Measurements from ENCODE around the gene SHROOM3.

Gene SHROOM3

DNA sequence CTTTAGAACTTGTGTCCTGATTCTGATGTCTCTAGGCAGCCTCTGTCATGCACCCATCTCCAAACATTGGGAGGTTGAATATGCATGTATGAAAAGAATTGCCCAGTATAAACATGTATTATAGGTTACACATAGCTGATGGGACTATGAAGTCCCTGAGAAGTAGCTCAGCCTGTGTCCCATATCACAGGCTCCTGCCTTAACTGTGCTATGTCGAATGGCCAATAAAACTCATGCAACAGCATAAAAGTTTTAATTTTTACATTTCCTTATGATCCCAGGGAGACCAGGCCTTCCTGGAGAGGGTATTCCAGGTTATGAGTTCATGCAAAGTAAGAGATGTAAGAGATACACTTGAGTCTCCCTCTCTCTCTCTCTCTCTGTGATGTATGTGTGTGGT is 217.4 kb downstream of the SHROOM3 start:
- Histone ChIP-seq H3K36me3 (ENCODE audit: control insufficient read depth in 1 of 2, insufficient read depth in 2 of 2, low read length in 2 of 2) (no peaks in the 10 kb centered on the region), H3K27me3 (ENCODE audit: control insufficient read depth in 1 of 2, insufficient read depth in 2 of 2, low read length in 2 of 2) (no peaks in the 10 kb centered on the region), H3K9me3 (ENCODE audit: control insufficient read depth in 1 of 2, low read length in 2 of 2) (no peaks in the 10 kb centered on the region), H3K9ac (ENCODE audit: low read depth in 1 of 2, low read length in 2 of 2) (no peak overlapping the region), H3K27ac (ENCODE audit: low read depth, low read length) (no peak overlapping the region), H3K4me1 (ENCODE audit: control insufficient read depth in 1 of 2, insufficient read depth in 2 of 2, low read length in 2 of 2) (peaks cover 0 to 3% of the 10 kb centered on the region in 2 donors), H3K4me3 (ENCODE audit: low read depth in 1 of 2, low read length in 2 of 2) (no peak overlapping the region)

DNA sequence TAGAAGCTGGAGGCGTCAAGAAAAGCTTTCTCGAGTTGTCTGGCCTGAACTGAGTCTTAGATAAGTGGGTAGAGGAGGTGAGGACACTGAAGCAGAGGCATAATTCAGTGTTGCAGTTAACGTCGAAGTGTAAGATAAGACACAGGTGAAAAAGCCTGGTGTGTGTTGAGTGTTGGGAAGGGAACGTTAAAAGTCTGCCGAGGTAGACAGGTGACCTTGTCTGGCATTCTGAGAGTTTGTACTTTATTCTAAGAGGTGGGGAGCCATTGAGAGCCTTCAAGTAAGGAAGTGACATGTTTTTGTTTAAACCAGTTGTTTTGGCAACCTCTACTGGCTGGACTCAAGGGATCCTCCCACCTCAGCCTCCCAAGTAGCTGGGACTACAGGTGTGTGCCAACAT is 219.1 kb downstream of the SHROOM3 start:
- no peak overlapping the region for H3K4me3 ChIP-seq (ENCODE audit: low read depth in 1 of 2, low read length in 2 of 2)
- peaks cover 0 to 8% of the 10 kb centered on the region in 2 donors for H3K4me1 ChIP-seq (ENCODE audit: control insufficient read depth in 1 of 2, insufficient read depth in 2 of 2, low read length in 2 of 2)
- H3K9me3 ChIP-seq (ENCODE audit: control insufficient read depth in 1 of 2, low read length in 2 of 2) = no peaks in the 10 kb centered on the region
- no peaks in the 10 kb centered on the region for H3K36me3 ChIP-seq (ENCODE audit: control insufficient read depth in 1 of 2, insufficient read depth in 2 of 2, low read length in 2 of 2)
- H3K9ac ChIP-seq (ENCODE audit: low read depth in 1 of 2, low read length in 2 of 2) = no peak overlapping the region
- H3K27me3 ChIP-seq (ENCODE audit: control insufficient read depth in 1 of 2, insufficient read depth in 2 of 2, low read length in 2 of 2) = no peaks in the 10 kb centered on the region
- H3K27ac ChIP-seq (ENCODE audit: low read depth, low read length) = no peak overlapping the region

DNA sequence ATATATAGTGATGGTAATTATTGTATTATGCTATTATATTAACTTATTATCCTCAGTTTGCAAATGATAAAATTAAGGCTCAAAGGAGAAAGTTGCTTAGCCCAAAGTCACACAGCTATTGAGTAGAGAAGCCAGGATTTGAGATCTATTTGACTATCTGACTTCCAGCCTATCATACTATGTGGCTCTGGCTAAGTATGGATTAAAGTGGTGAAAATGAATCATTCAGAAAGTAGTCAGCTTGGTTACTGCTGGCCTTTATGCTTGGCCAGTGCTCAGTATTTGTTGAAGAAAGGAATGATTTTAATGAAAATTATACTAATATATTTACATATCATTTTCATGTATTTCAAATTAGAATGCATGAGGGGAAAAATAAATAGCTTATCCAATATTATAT is 219.8 kb downstream of the SHROOM3 start:
- Histone ChIP-seq H3K4me3 (ENCODE audit: low read depth in 1 of 2, low read length in 2 of 2) (no peak overlapping the region), H3K27me3 (ENCODE audit: control insufficient read depth in 1 of 2, insufficient read depth in 2 of 2, low read length in 2 of 2) (no peaks in the 10 kb centered on the region), H3K36me3 (ENCODE audit: control insufficient read depth in 1 of 2, insufficient read depth in 2 of 2, low read length in 2 of 2) (no peaks in the 10 kb centered on the region), H3K4me1 (ENCODE audit: control insufficient read depth in 1 of 2, insufficient read depth in 2 of 2, low read length in 2 of 2) (peaks cover 0 to 8% of the 10 kb centered on the region in 2 donors), H3K9ac (ENCODE audit: low read depth in 1 of 2, low read length in 2 of 2) (no peak overlapping the region), H3K9me3 (ENCODE audit: control insufficient read depth in 1 of 2, low read length in 2 of 2) (no peaks in the 10 kb centered on the region), H3K27ac (ENCODE audit: low read depth, low read length) (no peak overlapping the region)

- Histone ChIP-seq H3K27me3 (ENCODE audit: control insufficient read depth in 1 of 2, insufficient read depth in 2 of 2, low read length in 2 of 2) (no peaks in the 10 kb centered on the region), H3K9me3 (ENCODE audit: control insufficient read depth in 1 of 2, low read length in 2 of 2) (no peaks in the 10 kb centered on the region), H3K4me3 (ENCODE audit: low read depth in 1 of 2, low read length in 2 of 2) (no peak overlapping the region), H3K36me3 (ENCODE audit: control insufficient read depth in 1 of 2, insufficient read depth in 2 of 2, low read length in 2 of 2) (no peaks in the 10 kb centered on the region), H3K4me1 (ENCODE audit: control insufficient read depth in 1 of 2, insufficient read depth in 2 of 2, low read length in 2 of 2) (peaks cover 0 to 8% of the 10 kb centered on the region in 2 donors), H3K27ac (ENCODE audit: low read depth, low read length) (no peak overlapping the region), H3K9ac (ENCODE audit: low read depth in 1 of 2, low read length in 2 of 2) (no peak overlapping the region)
Observed at GRCh38 chr4:76655566-76656479, 220.8 kb downstream of the SHROOM3 start.

- H3K27ac ChIP-seq (ENCODE audit: low read depth, low read length) = no peak overlapping the region
- no peak overlapping the region for H3K9ac ChIP-seq (ENCODE audit: low read depth in 1 of 2, low read length in 2 of 2)
- H3K4me1 ChIP-seq (ENCODE audit: control insufficient read depth in 1 of 2, insufficient read depth in 2 of 2, low read length in 2 of 2) = peaks cover 0 to 10% of the 10 kb centered on the region in 2 donors
- H3K9me3 ChIP-seq (ENCODE audit: control insufficient read depth in 1 of 2, low read length in 2 of 2) = no peaks in the 10 kb centered on the region
- no peak overlapping the region for H3K4me3 ChIP-seq (ENCODE audit: low read depth in 1 of 2, low read length in 2 of 2)
- H3K27me3 ChIP-seq (ENCODE audit: control insufficient read depth in 1 of 2, insufficient read depth in 2 of 2, low read length in 2 of 2) = no peaks in the 10 kb centered on the region
- H3K36me3 ChIP-seq (ENCODE audit: control insufficient read depth in 1 of 2, insufficient read depth in 2 of 2, low read length in 2 of 2) = no peaks in the 10 kb centered on the region
Observed at GRCh38 chr4:76657443-76657842, 222.4 kb downstream of the SHROOM3 start.

DNA sequence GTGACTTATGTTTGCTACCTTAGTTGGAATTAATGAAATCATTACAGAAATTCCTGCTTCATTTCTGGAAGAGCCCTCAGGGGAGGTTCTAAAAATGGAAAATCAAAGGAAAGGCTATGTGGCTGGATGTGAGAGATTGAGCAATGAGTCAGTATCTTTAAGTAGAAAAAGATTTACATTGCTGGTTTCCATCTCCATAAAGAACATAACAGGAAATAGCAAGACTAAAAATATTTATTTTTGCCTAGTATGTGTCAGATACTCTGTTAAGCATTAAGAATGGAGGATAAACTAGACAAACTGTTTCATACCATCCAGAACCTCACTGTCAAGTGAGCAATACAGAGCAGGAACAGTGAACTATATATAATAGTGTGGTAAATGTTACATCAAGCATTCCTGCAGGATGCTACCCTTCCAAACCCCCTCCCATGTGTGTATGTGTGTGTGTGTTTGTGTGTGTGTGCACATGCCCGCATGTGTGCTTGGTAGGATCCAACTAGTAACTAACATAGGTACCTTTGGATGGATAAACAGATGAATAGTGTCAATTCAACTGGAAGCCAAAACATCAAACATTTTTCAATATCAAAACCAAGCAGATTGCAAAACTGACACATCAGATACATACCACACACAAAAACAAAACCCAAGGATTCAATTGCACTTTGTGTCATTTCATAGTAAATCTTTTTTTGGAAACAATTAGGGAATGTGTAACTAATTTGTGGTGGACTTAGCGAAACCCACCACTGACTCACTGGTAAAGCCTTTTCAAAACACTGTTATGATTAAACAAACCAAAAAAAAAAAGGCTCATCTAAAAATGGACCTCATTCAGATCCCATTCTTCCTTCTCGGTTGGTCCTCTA is 223.4 kb downstream of the SHROOM3 start:
- H3K9me3 ChIP-seq (ENCODE audit: control insufficient read depth in 1 of 2, low read length in 2 of 2) = no peaks in the 10 kb centered on the region
- H3K9ac ChIP-seq (ENCODE audit: low read depth in 1 of 2, low read length in 2 of 2) = no peak overlapping the region
- no peaks in the 10 kb centered on the region for H3K27me3 ChIP-seq (ENCODE audit: control insufficient read depth in 1 of 2, insufficient read depth in 2 of 2, low read length in 2 of 2)
- no peak overlapping the region for H3K4me3 ChIP-seq (ENCODE audit: low read depth in 1 of 2, low read length in 2 of 2)
- peaks cover 0 to 16% of the 10 kb centered on the region in 2 donors for H3K4me1 ChIP-seq (ENCODE audit: control insufficient read depth in 1 of 2, insufficient read depth in 2 of 2, low read length in 2 of 2)
- H3K36me3 ChIP-seq (ENCODE audit: control insufficient read depth in 1 of 2, insufficient read depth in 2 of 2, low read length in 2 of 2) = no peaks in the 10 kb centered on the region
- no peak overlapping the region for H3K27ac ChIP-seq (ENCODE audit: low read depth, low read length)

- Histone ChIP-seq H3K27me3 (ENCODE audit: control insufficient read depth in 1 of 2, insufficient read depth in 2 of 2, low read length in 2 of 2) (no peaks in the 10 kb centered on the region), H3K27ac (ENCODE audit: low read depth, low read length) (no peak overlapping the region), H3K4me3 (ENCODE audit: low read depth in 1 of 2, low read length in 2 of 2) (no peak overlapping the region), H3K9me3 (ENCODE audit: control insufficient read depth in 1 of 2, low read length in 2 of 2) (no peaks in the 10 kb centered on the region), H3K36me3 (ENCODE audit: control insufficient read depth in 1 of 2, insufficient read depth in 2 of 2, low read length in 2 of 2) (no peaks in the 10 kb centered on the region), H3K9ac (ENCODE audit: low read depth in 1 of 2, low read length in 2 of 2) (no peak overlapping the region), H3K4me1 (ENCODE audit: control insufficient read depth in 1 of 2, insufficient read depth in 2 of 2, low read length in 2 of 2) (peaks cover 2 to 23% of the 10 kb centered on the region in 2 donors)
Observed at GRCh38 chr4:76659103-76659490, 224.1 kb downstream of the SHROOM3 start.

DNA sequence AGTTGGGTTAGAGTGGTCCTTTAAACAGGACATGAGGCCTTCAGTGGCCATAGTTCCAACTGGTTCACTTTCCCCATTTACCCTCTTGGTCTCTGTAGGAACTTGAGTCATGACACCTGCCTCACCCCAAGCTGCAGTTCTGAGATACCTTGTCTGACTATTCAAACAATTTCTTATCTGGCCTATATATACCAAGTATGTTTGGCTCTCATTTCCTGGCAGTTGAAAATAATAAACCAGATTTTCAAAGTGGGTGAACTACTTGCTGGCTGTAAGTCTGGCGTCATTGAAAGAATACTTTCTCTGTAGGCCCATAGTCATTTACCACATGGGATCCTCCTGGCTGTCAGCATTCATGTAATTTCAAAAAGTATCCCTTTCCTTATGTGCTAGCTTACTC is 228.8 kb downstream of the SHROOM3 start:
- peaks cover 30 to 45% of the 10 kb centered on the region in 2 donors for H3K4me1 ChIP-seq (ENCODE audit: control insufficient read depth in 1 of 2, insufficient read depth in 2 of 2, low read length in 2 of 2)
- no peak overlapping the region for H3K9ac ChIP-seq (ENCODE audit: low read depth in 1 of 2, low read length in 2 of 2)
- H3K4me3 ChIP-seq (ENCODE audit: low read depth in 1 of 2, low read length in 2 of 2) = no peak overlapping the region
- H3K27ac ChIP-seq (ENCODE audit: low read depth, low read length) = peak overlapping the region; percentile 40
- H3K36me3 ChIP-seq (ENCODE audit: control insufficient read depth in 1 of 2, insufficient read depth in 2 of 2, low read length in 2 of 2) = no peaks in the 10 kb centered on the region
- H3K9me3 ChIP-seq (ENCODE audit: control insufficient read depth in 1 of 2, low read length in 2 of 2) = no peaks in the 10 kb centered on the region
- no peaks in the 10 kb centered on the region for H3K27me3 ChIP-seq (ENCODE audit: control insufficient read depth in 1 of 2, insufficient read depth in 2 of 2, low read length in 2 of 2)

GRCh38 chr4:76665153-76665552 is 230.1 kb downstream of the SHROOM3 start:
- H3K4me3 ChIP-seq (ENCODE audit: low read depth in 1 of 2, low read length in 2 of 2) = no peak overlapping the region
- H3K9me3 ChIP-seq (ENCODE audit: control insufficient read depth in 1 of 2, low read length in 2 of 2) = no peaks in the 10 kb centered on the region
- H3K9ac ChIP-seq (ENCODE audit: low read depth in 1 of 2, low read length in 2 of 2) = peak overlapping the region in 1 of 2 donors; percentile 7
- H3K4me1 ChIP-seq (ENCODE audit: control insufficient read depth in 1 of 2, insufficient read depth in 2 of 2, low read length in 2 of 2) = peaks cover 30 to 45% of the 10 kb centered on the region in 2 donors
- no peaks in the 10 kb centered on the region for H3K36me3 ChIP-seq (ENCODE audit: control insufficient read depth in 1 of 2, insufficient read depth in 2 of 2, low read length in 2 of 2)
- no peaks in the 10 kb centered on the region for H3K27me3 ChIP-seq (ENCODE audit: control insufficient read depth in 1 of 2, insufficient read depth in 2 of 2, low read length in 2 of 2)
- peak overlapping the region; percentile 54 for H3K27ac ChIP-seq (ENCODE audit: low read depth, low read length)

- H3K4me1 ChIP-seq (ENCODE audit: control insufficient read depth in 1 of 2, insufficient read depth in 2 of 2, low read length in 2 of 2) = peaks cover 30 to 45% of the 10 kb centered on the region in 2 donors
- no peaks in the 10 kb centered on the region for H3K27me3 ChIP-seq (ENCODE audit: control insufficient read depth in 1 of 2, insufficient read depth in 2 of 2, low read length in 2 of 2)
- H3K4me3 ChIP-seq (ENCODE audit: low read depth in 1 of 2, low read length in 2 of 2) = no peak overlapping the region
- peak overlapping the region; percentile 7 to 28 for H3K9ac ChIP-seq (ENCODE audit: low read depth in 1 of 2, low read length in 2 of 2)
- no peaks in the 10 kb centered on the region for H3K36me3 ChIP-seq (ENCODE audit: control insufficient read depth in 1 of 2, insufficient read depth in 2 of 2, low read length in 2 of 2)
- H3K27ac ChIP-seq (ENCODE audit: low read depth, low read length) = peak overlapping the region; percentile 54
- H3K9me3 ChIP-seq (ENCODE audit: control insufficient read depth in 1 of 2, low read length in 2 of 2) = no peaks in the 10 kb centered on the region
Observed at GRCh38 chr4:76665721-76666120, 230.7 kb downstream of the SHROOM3 start.

Measured in duodenal mucosa (tissue), 2 donors.